ENCODE results near the gene FARP1.

Gene FARP1

GRCh38 chr13:98142380-98143156 is at the start of gene FARP1:
Gene FARP1 (plus strand): TSS chr13:98143094. CDS start chr13:98213243, 70,149 bp downstream.
- DNase-seq (ENCODE audit: low read depth in 3 of 3) = no peak

GRCh38 chr13:98094678-98095266 is 48.1 kb upstream of the FARP1 start:
- no peak for DNase-seq (ENCODE audit: low read depth in 3 of 3)

GRCh38 chr13:98096059-98096458 is 46.8 kb upstream of the FARP1 start:
- DNase-seq (ENCODE audit: low read depth in 3 of 3) = no peak

GRCh38 chr13:98097749-98098148 is 45.1 kb upstream of the FARP1 start:
- no peak for DNase-seq (ENCODE audit: low read depth in 3 of 3)

- DNase-seq (ENCODE audit: low read depth in 3 of 3) = no peak
Observed at GRCh38 chr13:98098516-98098915, 44.4 kb upstream of the FARP1 start.

- no peak for DNase-seq (ENCODE audit: low read depth in 3 of 3)
Observed at GRCh38 chr13:98099627-98100026, 43.3 kb upstream of the FARP1 start.

- DNase-seq (ENCODE audit: low read depth in 3 of 3) = no peak
Observed at GRCh38 chr13:98100481-98100880, 42.4 kb upstream of the FARP1 start.

GRCh38 chr13:98103531-98103930 is 39.4 kb upstream of the FARP1 start:
- DNase-seq (ENCODE audit: low read depth in 3 of 3) = no peak

- no peak for DNase-seq (ENCODE audit: low read depth in 3 of 3)
Observed at GRCh38 chr13:98103942-98104880, 38.7 kb upstream of the FARP1 start.

- DNase-seq (ENCODE audit: low read depth in 3 of 3) = no peak
Observed at GRCh38 chr13:98105929-98106336, 37.0 kb upstream of the FARP1 start.

GRCh38 chr13:98108341-98108740 is 34.6 kb upstream of the FARP1 start:
- no peak for DNase-seq (ENCODE audit: low read depth in 3 of 3)

- DNase-seq (ENCODE audit: low read depth in 3 of 3) = no peak
Observed at GRCh38 chr13:98109226-98109853, 33.6 kb upstream of the FARP1 start.

- no peak for DNase-seq (ENCODE audit: low read depth in 3 of 3)
Observed at GRCh38 chr13:98110749-98111148, 32.1 kb upstream of the FARP1 start.

- no peak for DNase-seq (ENCODE audit: low read depth in 3 of 3)
Observed at GRCh38 chr13:98111168-98112098, 31.5 kb upstream of the FARP1 start.

GRCh38 chr13:98112456-98112855 is 30.4 kb upstream of the FARP1 start:
- no peak for DNase-seq (ENCODE audit: low read depth in 3 of 3)

GRCh38 chr13:98118865-98119264 is 24.0 kb upstream of the FARP1 start:
- no peak for DNase-seq (ENCODE audit: low read depth in 3 of 3)

GRCh38 chr13:98123176-98123575 is 19.7 kb upstream of the FARP1 start:
- DNase-seq (ENCODE audit: low read depth in 3 of 3) = no peak

GRCh38 chr13:98129059-98129746 is 13.7 kb upstream of the FARP1 start:
- DNase-seq (ENCODE audit: low read depth in 3 of 3) = no peak

- DNase-seq (ENCODE audit: low read depth in 3 of 3) = no peak
Observed at GRCh38 chr13:98133946-98134345, 8.9 kb upstream of the FARP1 start.

- no peak for DNase-seq (ENCODE audit: low read depth in 3 of 3)
Observed at GRCh38 chr13:98134901-98135300, 8.0 kb upstream of the FARP1 start.

Data from stimulated activated CD4-positive, alpha-beta T cell treated with anti-CD3 and anti-CD28 coated beads, TNF-alpha, amount 100 ng/mL, for 4 hours (primary cell).